GM12873 (cell line): ENCODE measurements around the gene AANAT.
A peak's percentile ranks its signal among the peaks of the same experiment; 100 is the strongest.

Experiments used
- TF ChIP-seq, protein P1 (sequence below): IDR thresholded peaks from 2 replicates; pipeline ENCODE4 v1.5.1; 2012; ENCODE audit warnings: low read depth, mild to moderate bottlenecking, moderate library complexity, low read length, control low read depth; ENCODE audit not compliant: insufficient read depth; ENCODE audit errors: missing control alignments

AANAT gene

DNA sequence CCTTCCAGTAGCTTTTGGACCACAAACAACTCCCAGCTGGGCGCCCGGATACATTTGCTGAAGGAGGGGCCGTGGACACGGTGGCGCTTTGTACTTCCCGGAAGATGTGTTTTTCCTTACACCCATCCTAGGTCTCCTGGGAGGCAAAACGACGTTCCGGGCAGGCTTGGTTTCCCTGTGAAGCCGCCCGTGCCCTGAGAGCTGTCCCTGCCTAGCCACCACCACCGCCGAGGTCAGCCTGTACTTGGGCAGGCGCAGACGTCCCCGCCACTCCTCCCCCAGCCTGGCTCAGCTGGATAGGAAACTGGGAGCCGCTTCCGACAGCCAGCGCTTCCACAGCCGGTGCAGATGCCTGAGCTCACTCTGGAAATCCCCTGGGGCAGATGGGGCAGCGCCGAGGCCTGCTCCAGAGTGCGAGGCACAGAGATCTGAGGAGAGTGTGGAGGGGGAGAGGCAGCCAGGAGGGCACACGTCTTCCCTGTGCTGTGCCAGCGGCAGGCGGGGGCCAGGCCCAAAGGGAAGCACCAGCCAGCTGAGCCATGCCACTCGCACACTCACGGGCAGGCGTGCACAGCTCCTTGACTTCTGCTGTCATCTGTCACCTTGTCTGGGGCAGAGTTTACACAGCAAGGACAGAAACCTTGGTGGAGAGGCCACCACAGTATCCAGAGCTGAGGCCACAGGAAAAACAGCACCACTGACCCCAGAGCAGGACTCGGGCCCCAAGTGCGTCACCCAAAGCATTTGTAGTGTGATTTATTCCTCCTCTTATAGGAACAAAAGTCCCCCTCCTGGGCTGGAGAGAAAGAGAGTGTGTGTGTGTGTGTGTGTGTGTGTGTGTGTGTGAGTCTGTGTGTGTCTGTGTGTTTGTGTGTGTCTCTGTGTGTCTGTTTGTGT is 30.8 kb downstream of the AANAT start:
- TF ChIP-seq, protein P1, sequence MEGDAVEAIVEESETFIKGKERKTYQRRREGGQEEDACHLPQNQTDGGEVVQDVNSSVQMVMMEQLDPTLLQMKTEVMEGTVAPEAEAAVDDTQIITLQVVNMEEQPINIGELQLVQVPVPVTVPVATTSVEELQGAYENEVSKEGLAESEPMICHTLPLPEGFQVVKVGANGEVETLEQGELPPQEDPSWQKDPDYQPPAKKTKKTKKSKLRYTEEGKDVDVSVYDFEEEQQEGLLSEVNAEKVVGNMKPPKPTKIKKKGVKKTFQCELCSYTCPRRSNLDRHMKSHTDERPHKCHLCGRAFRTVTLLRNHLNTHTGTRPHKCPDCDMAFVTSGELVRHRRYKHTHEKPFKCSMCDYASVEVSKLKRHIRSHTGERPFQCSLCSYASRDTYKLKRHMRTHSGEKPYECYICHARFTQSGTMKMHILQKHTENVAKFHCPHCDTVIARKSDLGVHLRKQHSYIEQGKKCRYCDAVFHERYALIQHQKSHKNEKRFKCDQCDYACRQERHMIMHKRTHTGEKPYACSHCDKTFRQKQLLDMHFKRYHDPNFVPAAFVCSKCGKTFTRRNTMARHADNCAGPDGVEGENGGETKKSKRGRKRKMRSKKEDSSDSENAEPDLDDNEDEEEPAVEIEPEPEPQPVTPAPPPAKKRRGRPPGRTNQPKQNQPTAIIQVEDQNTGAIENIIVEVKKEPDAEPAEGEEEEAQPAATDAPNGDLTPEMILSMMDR = no peak

DNA sequence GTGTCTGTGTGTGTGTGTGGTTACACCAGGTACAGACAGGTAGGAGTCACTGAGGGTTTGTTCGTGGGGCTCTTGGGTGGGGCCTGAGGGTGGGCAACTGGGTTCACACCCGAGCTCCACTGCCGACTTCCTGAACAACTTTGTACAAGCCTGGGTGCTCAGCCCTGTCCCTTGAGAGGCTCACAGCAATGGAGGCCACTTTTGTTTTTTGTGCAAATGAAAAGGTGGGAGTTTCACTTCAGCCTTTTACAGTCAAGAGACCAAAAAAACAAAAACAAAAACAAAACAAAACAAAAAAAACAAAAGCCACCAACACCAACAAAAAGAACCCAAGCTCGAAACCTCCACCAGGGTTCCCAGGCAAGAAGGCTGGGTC is 31.5 kb downstream of the AANAT start:
- TF ChIP-seq, protein P1 = peak; percentile 16

DNA sequence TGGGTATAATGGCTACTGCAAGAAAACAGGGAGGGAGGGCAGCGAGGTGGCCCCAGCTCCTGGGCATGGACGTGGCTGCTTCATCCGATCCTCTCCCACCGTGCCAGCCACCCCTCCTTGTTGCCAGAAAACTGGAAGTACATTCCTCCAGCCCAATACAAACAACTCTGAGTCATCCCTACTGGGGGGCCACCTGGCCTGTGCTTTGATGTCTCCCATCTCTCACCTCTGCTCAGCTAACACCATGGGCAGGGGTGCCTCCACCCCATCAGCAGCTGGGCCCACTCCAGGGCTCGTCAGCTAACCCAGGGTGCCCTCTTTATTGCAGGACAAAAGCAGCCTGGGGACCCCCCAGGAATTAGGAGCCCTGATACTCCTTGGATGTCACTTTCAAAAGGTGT is 31.9 kb downstream of the AANAT start:
- TF ChIP-seq, protein P1 = no peak

DNA sequence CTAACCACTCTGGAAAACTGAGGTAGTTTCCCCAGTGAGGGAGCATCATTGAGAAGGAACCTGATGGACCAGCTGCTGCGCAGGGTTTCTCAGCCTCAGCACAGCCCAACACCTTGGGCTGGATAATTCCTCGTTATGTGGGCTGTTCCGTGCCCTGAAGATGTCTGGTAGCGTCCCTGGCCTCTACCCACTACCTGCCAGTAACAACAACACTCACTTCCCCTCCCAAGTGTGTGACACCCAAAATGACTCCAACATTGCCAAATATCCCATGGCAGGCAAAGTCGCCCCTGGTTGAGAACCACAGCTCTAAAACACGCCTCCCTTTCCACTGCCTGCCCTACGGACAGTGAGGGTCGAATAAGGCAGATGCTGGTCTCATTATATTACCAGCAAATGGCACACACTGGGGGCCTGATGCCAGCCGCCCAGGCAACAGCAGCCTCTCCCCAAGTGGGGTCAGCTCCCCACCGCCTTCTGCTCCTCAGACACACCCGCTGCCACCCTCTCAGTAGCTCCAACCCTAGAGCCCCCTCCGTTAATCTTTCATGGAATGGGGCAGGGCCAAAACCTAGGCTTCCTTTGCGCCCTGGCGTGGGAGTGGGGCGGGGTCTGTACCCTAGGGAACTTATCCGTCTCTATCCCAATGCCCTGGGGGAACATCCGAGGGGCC is 32.8 kb downstream of the AANAT start:
- TF ChIP-seq, protein P1 = no peak

DNA sequence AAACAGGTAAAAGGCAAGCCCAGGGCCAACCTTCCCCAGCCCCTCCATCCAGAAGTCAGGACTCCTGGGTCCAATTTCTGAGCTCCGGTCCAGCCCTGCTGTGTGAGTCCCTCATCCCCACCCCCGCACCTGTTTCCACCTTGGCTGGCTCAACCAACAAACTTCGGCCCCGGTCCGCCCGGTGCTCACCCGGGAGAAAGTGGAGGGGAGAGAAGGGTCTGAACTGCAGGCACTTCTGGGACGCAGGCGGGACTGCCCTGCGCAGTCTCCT is 33.3 kb downstream of the AANAT start:
- TF ChIP-seq, protein P1 = no peak

DNA sequence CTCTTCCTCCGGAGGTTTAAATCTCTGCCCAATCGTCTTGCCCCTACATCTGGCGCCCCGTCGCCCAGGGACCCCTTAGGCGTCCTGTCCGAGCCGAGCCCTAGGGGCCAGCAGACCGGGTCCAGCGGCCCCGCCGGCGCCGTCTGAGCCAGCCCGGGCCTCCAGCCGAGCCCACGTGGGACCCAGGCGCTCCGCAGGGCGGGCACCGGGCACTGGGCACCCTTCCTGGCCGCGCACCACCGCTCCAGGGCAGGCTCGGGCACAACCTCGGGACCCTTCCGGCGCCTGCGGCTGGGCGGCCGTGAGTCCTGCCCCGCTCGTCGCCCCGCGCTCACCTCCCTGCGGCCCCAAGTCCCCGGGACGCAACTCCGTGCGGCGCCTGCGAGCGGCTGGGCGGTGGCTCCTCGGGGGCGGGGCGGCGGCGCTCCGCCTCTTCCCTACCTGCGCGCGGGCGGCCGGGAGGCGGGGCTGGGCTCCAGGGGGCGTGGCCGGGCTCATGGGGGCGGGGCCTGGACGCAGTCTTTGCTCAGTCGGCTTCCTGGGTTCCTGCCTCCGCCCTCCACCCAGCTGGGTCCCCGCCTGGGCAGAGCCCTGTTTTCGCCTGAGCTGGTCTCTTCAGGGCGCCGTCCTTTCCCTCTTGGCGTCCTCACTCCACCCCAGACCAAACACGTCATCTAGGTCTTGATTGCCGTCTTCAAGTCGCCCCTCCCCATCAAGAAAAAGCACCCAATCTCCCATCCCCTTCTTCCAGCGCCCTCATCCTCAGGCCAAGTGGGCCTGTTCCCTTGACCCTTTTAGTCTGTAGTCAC is 33.8 kb downstream of the AANAT start, which contains the start of gene RHBDF2:
Gene RHBDF2 (minus strand): TSS at position 406 of the 809 bp plus-strand sequence. CDS start 19,899 bp downstream, outside the sequence.
- TF ChIP-seq, protein P1 = no peak

DNA sequence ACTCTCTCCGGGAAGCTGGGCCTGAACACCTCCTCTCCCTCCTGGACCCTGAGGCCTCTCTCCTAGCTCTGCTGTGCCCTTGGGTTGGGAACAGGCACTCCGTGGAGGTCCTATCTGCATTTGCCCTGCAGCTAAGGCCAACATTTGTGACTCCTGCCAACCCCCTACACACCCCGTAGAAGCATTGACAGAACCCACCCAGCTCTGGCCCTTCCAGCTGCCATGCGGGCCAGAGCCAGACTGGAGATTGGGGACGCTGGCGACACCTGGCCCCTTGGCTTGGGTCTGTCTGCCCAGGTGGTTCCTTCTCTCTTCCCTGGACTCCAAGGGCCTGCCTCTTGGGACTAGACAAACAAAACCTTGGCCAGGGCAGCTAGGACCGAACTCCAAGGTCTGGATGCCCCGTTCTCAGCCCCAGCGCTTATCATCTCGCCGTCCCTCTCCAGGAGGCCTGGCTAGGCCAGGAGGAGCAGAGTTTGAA is 34.5 kb downstream of the AANAT start:
- TF ChIP-seq, protein P1 = no peak
